ENCODE results near the gene PLPPR5.

- TF ChIP-seq EZH2 (IDR thresholded peaks at IDR 0.05; ENCODE audit: borderline replicate concordance, low read depth, low read length, poor library complexity, severe bottlenecking), result no peak
- TF ChIP-seq CTCF (conservative IDR thresholded peaks at IDR 0.05; ENCODE audit: low read depth, low read length), result no peak
Observed at GRCh38 chr1:99017655-99018054, 13.0 kb upstream of the PLPPR5 start.

All from A673 (cell line).